Natural killer cell (primary cell): Measurements from ENCODE around the gene TUBA1A. TPM values are rescaled to one million over a fixed set of nuclear protein-coding genes. Genes with fewer than 3 reads are reported as not detected.
"Not testable (repeated sequence)": the region's sequence is repeated elsewhere in the genome, so short reads cannot be mapped to it uniquely, and the experiment has no call there.

ENCODE experiments used
- ATAC-seq, 3 donors: fragments of 150-1000 bp in 2 of 3; fragments of 200-7000 bp in 1 of 3; cut with Tn5 transposase; 1 replicate in 1 of 3; 2 replicates in 2 of 3; pipeline ENCODE4 v1.10.0; 2021; ENCODE audit warnings: mild to moderate bottlenecking in 2 of 3, moderate library complexity in 2 of 3
- DNase-seq, 2 donors: peaks; one replicate each; pipeline versions ENCODE4 v3.0.0 to v3.0.0-alpha.2; 2013 to 2021; ENCODE audit warnings: mixed read lengths in 1 of 2
- H3K27ac ChIP-seq: one replicate; pipeline ENCODE4 v1.5.1; 2013; ENCODE audit warnings: mild to moderate bottlenecking, low read length
- H3K27me3 ChIP-seq: one replicate; pipeline ENCODE4 v1.6.1; 2013; ENCODE audit warnings: low read length; ENCODE audit not compliant: control insufficient read depth, insufficient read depth
- H3K36me3 ChIP-seq: one replicate; pipeline ENCODE4 v1.6.1; 2013; ENCODE audit warnings: low read length; ENCODE audit not compliant: control insufficient read depth, insufficient read depth
- H3K4me1 ChIP-seq: one replicate; pipeline ENCODE4 v1.6.1; 2013; ENCODE audit warnings: low read length; ENCODE audit not compliant: control insufficient read depth, insufficient read depth
- H3K4me3 ChIP-seq: one replicate; pipeline ENCODE4 v1.5.1; 2013; ENCODE audit warnings: low read length
- H3K9me3 ChIP-seq: one replicate; pipeline ENCODE4 v1.6.1; 2013; ENCODE audit warnings: low read length; ENCODE audit not compliant: control insufficient read depth, insufficient read depth
- H3K27ac Mint-ChIP-seq, 2 donors: one replicate each; pipeline ENCODE4 v1.8.0; 2022; ENCODE audit warnings: mild to moderate bottlenecking in 2 of 2, mixed read lengths in 2 of 2, moderate library complexity in 1 of 2
- H3K27me3 Mint-ChIP-seq, 2 donors: one replicate each; pipeline ENCODE4 v1.8.0; 2022; ENCODE audit warnings: low read depth in 2 of 2, mixed read lengths in 2 of 2
- H3K36me3 Mint-ChIP-seq: one replicate; pipeline ENCODE4 v1.8.0; 2022; ENCODE audit warnings: mixed read lengths
- H3K4me1 Mint-ChIP-seq, 2 donors: one replicate each; pipeline ENCODE4 v1.8.0; 2022; ENCODE audit warnings: mixed read lengths in 2 of 2
- H3K4me3 Mint-ChIP-seq: one replicate; pipeline ENCODE4 v1.8.0; 2022; ENCODE audit warnings: mild to moderate bottlenecking, moderate library complexity, mixed read lengths
- H3K9me3 Mint-ChIP-seq, 2 donors: one replicate each; pipeline ENCODE4 v1.8.0; 2022; ENCODE audit warnings: mixed read lengths in 2 of 2
- CTCF ChIP-seq: fragments of 200-600 bp; IDR thresholded peaks from one replicate; pipeline ENCODE4 v1.8.0; 2022; ENCODE audit warnings: antibody characterized with exemption
- WGBS: methylation state at CpG from one replicate; pipeline ENCODE4 v1.1.7; 2013; ENCODE audit warnings: missing lambda C conversion rate; ENCODE audit not compliant: insufficient coverage; 5-methylcytosine and 5-hydroxymethylcytosine counted together
- intact Hi-C: fragments of 100-400 bp; cut with micrococcal nuclease; formaldehyde crosslinking; loops from one replicate; pipeline ENCODE4 v1.14.2; 2022
- total RNA-seq, 4 donors: library from RNA; stranded (reverse); fragments of 120-200 nt in 1 of 4; gene quantifications; one replicate each; pipeline versions ENCODE4 v1.2.3 to v1.2.4, GENCODE V29; 2013 to 2022

TUBA1A gene
- total RNA-seq, 3 donors from 2014 or later (not counting 1 experiment from before 2014, with no cell fraction given) = 129 to 403 (median 182) TPM

- Histone ChIP-seq H3K27me3 (no peaks in the 10 kb centered on the region), H3K4me1 (no peaks in the 10 kb centered on the region), H3K4me3 (no peak overlapping the region), H3K9me3 (no peaks in the 10 kb centered on the region), H3K27ac (no peak overlapping the region), H3K36me3 (no peaks in the 10 kb centered on the region)
- DNase-seq = no peak
- ATAC-seq = no peak
- no peak overlapping the region for H3K4me3 Mint-ChIP-seq
- H3K36me3 Mint-ChIP-seq = no peaks in the 10 kb centered on the region
- H3K27me3 Mint-ChIP-seq = no peaks in the 10 kb centered on the region
- TF ChIP-seq CTCF = no peak
- intact Hi-C loops = no loop called here
- no peaks in the 10 kb centered on the region for H3K9me3 Mint-ChIP-seq
- 92% methylated on average over 1 of the region's 1 CpG for WGBS
- H3K27ac Mint-ChIP-seq = no peak overlapping the region
- H3K4me1 Mint-ChIP-seq = no peaks in the 10 kb centered on the region
These were observed 51.4 kb downstream of the TUBA1A start for GRCh38 chr12:49137476-49137875.

- H3K27me3 Mint-ChIP-seq, intact Hi-C loops, H3K27ac Mint-ChIP-seq, H3K4me1 ChIP-seq, H3K9me3 ChIP-seq, ATAC-seq, H3K36me3 ChIP-seq, H3K4me3 ChIP-seq, H3K27ac ChIP-seq, H3K9me3 Mint-ChIP-seq, H3K36me3 Mint-ChIP-seq, H3K4me1 Mint-ChIP-seq, H3K27me3 ChIP-seq, DNase-seq, H3K4me3 Mint-ChIP-seq: not testable (repeated sequence)
- WGBS = 73% methylated on average over 3 of the region's 3 CpGs
These were observed 51.9 kb downstream of the TUBA1A start for GRCh38 chr12:49136997-49137396.

Other genes with a start within 250 kb of the TUBA1A start
- gene ARF3, start 231.6 kb downstream of the TUBA1A start, total RNA-seq = 100 to 1,000 TPM in 1 of 3 donors, 10 to 100 TPM in 2; 80.7 to 114 (median 88.4) TPM
- gene WNT10B, start 217.3 kb downstream of the TUBA1A start, total RNA-seq = 1 to 10 TPM; 7.9 to 10.0 (median 8.2) TPM
- 1 to 10 TPM; 1.1 to 2.0 (median 1.7) TPM for gene WNT1, start 210.8 kb downstream of the TUBA1A start, total RNA-seq
- gene DDN, start 189.7 kb downstream of the TUBA1A start, total RNA-seq = 1 to 10 TPM; 1.1 to 3.4 (median 1.4) TPM
- gene PRKAG1, start 170.3 kb downstream of the TUBA1A start, total RNA-seq = 100 to 1,000 TPM in 1 of 3 donors, 10 to 100 TPM in 2; 76.4 to 100 (median 81.1) TPM
- 100 to 1,000 TPM; 164 to 186 (median 182) TPM for gene KMT2D, start 128.3 kb downstream of the TUBA1A start, total RNA-seq
- gene RHEBL1, start 119.1 kb downstream of the TUBA1A start, total RNA-seq = 10 to 100 TPM in 2 of 3 donors, 1 to 10 TPM in 1; 6.3 to 11.6 (median 11.1) TPM
- under 1 TPM; 0.39 to 0.80 (median 0.45) TPM for gene DHH, start 94.3 kb downstream of the TUBA1A start, total RNA-seq
- gene LMBR1L, start 78.2 kb downstream of the TUBA1A start, total RNA-seq = 100 to 1,000 TPM; 262 to 294 (median 271) TPM
- 100 to 1,000 TPM; 147 to 185 (median 178) TPM for gene TUBA1B, start 57.7 kb downstream of the TUBA1A start, total RNA-seq
- 10 to 100 TPM; 19.0 to 39.6 (median 24.9) TPM for gene TUBA1C, start 76.0 kb upstream of the TUBA1A start, total RNA-seq
- gene PRPH, start 106.1 kb upstream of the TUBA1A start, total RNA-seq = not detected
- 1 to 10 TPM in 2 of 3 donors, under 1 TPM in 1; 0.58 to 3.0 (median 2.2) TPM for gene TROAP, start 134.2 kb upstream of the TUBA1A start, total RNA-seq
- not detected for gene C1QL4, start 148.1 kb upstream of the TUBA1A start, total RNA-seq
- gene DNAJC22, start 157.8 kb upstream of the TUBA1A start, total RNA-seq = not detected
- gene SPATS2, start 178.4 kb upstream of the TUBA1A start, total RNA-seq = 10 to 100 TPM; 14.6 to 18.4 (median 15.4) TPM